ENCODE data around the gene CLEC11A. TPM values are rescaled to one million over a fixed set of nuclear protein-coding genes. Genes with fewer than 3 reads are reported as not detected.

The CLEC11A gene
- total RNA-seq, 1 experiment from 2014 or later: 7.6 TPM

DNA sequence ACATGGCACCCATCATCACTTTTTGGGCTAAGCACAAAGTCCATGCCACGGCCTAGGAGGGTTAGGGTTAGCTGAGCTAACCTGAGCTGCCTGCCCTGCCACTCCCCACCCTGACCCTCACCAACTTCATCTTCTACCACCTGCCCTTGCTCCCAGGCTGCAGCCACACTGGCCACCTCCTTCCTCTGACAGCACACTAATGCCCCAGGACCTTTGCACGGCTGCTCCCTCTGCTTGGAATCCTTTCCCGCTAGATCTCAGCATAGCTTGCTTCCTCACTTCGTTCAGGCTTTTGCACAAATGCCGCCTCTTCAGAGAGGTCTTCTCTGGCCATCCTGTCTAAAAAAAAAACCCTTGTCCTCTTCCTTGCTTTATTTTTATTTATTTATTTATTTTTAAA lies 16.8 kb upstream of the CLEC11A start:
- ATAC-seq (no peak), DNase-seq (ENCODE audit: low spot score) (no peak)
- Mint-ChIP-seq H3K27ac (no peak overlapping the region), H3K4me1 (peaks cover 9% of the 10 kb centered on the region; the same call in 1 of the 2 replicates), H3K36me3 (no peaks in the 10 kb centered on the region), H3K4me3 (no peak overlapping the region), H3K27me3 (ENCODE audit: low read depth) (peaks cover 33% of the 10 kb centered on the region), H3K9me3 (no peaks in the 10 kb centered on the region)
- ChIA-PET CTCF (interaction anchor here (0.9 to 7.8 kb wide), 7 partner anchors 8 to 164 kb away, joined by 3 to 184 read pairs (median 3); no protein-coding TSS in a partner anchor), POLR2A (no interaction called here)
- TF ChIP-seq, protein P1, sequence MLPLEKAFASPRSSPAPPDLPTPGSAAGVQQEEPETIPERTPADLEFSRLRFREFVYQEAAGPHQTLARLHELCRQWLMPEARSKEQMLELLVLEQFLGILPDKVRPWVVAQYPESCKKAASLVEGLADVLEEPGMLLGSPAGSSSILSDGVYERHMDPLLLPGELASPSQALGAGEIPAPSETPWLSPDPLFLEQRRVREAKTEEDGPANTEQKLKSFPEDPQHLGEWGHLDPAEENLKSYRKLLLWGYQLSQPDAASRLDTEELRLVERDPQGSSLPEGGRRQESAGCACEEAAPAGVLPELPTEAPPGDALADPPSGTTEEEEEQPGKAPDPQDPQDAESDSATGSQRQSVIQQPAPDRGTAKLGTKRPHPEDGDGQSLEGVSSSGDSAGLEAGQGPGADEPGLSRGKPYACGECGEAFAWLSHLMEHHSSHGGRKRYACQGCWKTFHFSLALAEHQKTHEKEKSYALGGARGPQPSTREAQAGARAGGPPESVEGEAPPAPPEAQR (CRISPR knock-in tag; IDR thresholded peaks at IDR 0.05): no peak
- TF ChIP-seq GTF2I (CRISPR knock-in tag; conservative IDR thresholded peaks at IDR 0.05): 0 out of 2 replicates have a peak, but pooled peaks have one; percentile 26

DNA sequence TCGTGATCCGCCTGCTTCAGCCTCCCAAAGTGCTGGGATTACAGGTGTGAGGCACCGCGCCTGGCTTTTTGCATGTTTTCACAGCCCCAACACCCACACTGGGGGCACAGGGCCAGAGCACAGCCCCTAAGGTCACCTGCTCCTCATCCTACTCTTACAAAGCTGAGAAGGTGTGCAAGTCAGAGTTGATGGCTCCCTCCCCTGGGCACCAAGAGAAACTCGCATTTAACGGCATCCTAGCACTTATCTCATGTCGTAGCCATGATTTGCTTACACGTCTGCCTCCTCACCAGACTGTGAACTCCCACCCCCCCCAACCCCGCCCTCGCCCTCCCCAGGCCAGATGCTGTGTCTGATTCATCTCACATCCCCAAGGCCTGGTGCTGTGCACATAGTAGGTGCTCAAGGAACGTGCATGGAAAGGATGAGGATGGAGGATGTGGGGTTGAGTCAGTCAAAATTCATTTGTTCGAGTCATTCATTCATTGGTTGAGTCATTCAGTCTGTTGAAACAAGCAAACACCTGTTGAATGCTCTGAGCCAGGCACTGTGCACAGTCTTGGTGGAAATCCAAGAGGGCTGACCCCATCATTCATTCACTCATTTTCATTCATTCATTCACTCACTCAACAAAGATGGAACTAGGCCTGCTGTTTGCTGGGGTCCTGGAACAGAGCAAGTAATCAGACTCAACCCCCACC lies 14.8 kb upstream of the CLEC11A start:
- H3K27ac Mint-ChIP-seq: no peak overlapping the region
- ChIA-PET POLR2A (no interaction called here), CTCF (interaction anchor here (1.6 to 7.8 kb wide), 2 partner anchors 15 to 72 kb away, joined by 6 to 184 read pairs; partner anchors contain the start of gene CLEC11A)
- no peaks in the 10 kb centered on the region for H3K9me3 Mint-ChIP-seq
- peaks cover 13% of the 10 kb centered on the region for H3K4me1 Mint-ChIP-seq
- no peak overlapping the region for H3K4me3 Mint-ChIP-seq
- peaks cover 25% of the 10 kb centered on the region for H3K27me3 Mint-ChIP-seq (ENCODE audit: low read depth)
- DNase-seq (ENCODE audit: low spot score) (no peak), ATAC-seq (no peak)
- no peaks in the 10 kb centered on the region for H3K36me3 Mint-ChIP-seq
- TF ChIP-seq, protein P2, sequence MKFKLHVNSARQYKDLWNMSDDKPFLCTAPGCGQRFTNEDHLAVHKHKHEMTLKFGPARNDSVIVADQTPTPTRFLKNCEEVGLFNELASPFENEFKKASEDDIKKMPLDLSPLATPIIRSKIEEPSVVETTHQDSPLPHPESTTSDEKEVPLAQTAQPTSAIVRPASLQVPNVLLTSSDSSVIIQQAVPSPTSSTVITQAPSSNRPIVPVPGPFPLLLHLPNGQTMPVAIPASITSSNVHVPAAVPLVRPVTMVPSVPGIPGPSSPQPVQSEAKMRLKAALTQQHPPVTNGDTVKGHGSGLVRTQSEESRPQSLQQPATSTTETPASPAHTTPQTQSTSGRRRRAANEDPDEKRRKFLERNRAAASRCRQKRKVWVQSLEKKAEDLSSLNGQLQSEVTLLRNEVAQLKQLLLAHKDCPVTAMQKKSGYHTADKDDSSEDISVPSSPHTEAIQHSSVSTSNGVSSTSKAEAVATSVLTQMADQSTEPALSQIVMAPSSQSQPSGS (CRISPR knock-in tag; IDR thresholded peaks at IDR 0.05; ENCODE audit: borderline replicate concordance, low read depth): no peak
- TF ChIP-seq ZNF512 (CRISPR knock-in tag; IDR thresholded peaks at IDR 0.05; ENCODE audit: borderline replicate concordance) (no peak), SMAD4 (CRISPR knock-in tag; IDR thresholded peaks at IDR 0.05) (no peak), TCF7 (CRISPR knock-in tag; IDR thresholded peaks at IDR 0.05; ENCODE audit: low read depth) (no peak), GRHL2 (CRISPR knock-in tag; IDR thresholded peaks at IDR 0.05; ENCODE audit: insufficient replicate concordance, severe bottlenecking) (no peak), ATF6 (CRISPR knock-in tag; IDR thresholded peaks at IDR 0.05) (no peak), ZNF138 (CRISPR knock-in tag; conservative IDR thresholded peaks at IDR 0.05) (no peak), CTCF (IDR thresholded peaks at IDR 0.05) (no peak), FOXK1 (CRISPR knock-in tag; IDR thresholded peaks at IDR 0.05) (no peak), ZNF263 (CRISPR knock-in tag; IDR thresholded peaks at IDR 0.05; ENCODE audit: low read depth) (no peak), ATF3 (CRISPR knock-in tag; conservative IDR thresholded peaks at IDR 0.05) (no peak), GABPB1 (CRISPR knock-in tag; IDR thresholded peaks at IDR 0.05) (no peak), NR2C2 (CRISPR knock-in tag; IDR thresholded peaks at IDR 0.05) (no peak), ZNF423 (CRISPR knock-in tag; IDR thresholded peaks at IDR 0.05) (no peak), CREB1 (CRISPR knock-in tag; IDR thresholded peaks at IDR 0.05) (no peak)
- TF ChIP-seq, protein P3, sequence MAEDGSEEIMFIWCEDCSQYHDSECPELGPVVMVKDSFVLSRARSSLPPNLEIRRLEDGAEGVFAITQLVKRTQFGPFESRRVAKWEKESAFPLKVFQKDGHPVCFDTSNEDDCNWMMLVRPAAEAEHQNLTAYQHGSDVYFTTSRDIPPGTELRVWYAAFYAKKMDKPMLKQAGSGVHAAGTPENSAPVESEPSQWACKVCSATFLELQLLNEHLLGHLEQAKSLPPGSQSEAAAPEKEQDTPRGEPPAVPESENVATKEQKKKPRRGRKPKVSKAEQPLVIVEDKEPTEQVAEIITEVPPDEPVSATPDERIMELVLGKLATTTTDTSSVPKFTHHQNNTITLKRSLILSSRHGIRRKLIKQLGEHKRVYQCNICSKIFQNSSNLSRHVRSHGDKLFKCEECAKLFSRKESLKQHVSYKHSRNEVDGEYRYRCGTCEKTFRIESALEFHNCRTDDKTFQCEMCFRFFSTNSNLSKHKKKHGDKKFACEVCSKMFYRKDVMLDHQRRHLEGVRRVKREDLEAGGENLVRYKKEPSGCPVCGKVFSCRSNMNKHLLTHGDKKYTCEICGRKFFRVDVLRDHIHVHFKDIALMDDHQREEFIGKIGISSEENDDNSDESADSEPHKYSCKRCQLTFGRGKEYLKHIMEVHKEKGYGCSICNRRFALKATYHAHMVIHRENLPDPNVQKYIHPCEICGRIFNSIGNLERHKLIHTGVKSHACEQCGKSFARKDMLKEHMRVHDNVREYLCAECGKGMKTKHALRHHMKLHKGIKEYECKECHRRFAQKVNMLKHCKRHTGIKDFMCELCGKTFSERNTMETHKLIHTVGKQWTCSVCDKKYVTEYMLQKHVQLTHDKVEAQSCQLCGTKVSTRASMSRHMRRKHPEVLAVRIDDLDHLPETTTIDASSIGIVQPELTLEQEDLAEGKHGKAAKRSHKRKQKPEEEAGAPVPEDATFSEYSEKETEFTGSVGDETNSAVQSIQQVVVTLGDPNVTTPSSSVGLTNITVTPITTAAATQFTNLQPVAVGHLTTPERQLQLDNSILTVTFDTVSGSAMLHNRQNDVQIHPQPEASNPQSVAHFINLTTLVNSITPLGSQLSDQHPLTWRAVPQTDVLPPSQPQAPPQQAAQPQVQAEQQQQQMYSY (CRISPR knock-in tag; IDR thresholded peaks at IDR 0.05): no peak
- TF ChIP-seq, protein P4, sequence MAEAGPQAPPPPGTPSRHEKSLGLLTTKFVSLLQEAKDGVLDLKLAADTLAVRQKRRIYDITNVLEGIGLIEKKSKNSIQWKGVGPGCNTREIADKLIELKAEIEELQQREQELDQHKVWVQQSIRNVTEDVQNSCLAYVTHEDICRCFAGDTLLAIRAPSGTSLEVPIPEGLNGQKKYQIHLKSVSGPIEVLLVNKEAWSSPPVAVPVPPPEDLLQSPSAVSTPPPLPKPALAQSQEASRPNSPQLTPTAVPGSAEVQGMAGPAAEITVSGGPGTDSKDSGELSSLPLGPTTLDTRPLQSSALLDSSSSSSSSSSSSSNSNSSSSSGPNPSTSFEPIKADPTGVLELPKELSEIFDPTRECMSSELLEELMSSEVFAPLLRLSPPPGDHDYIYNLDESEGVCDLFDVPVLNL (CRISPR knock-in tag; IDR thresholded peaks at IDR 0.05; ENCODE audit: borderline replicate concordance, low read depth): no peak
